Spleen (tissue), 11 donors: ENCODE measurements around the gene RFLNA. TPM values are rescaled to one million over a fixed set of nuclear protein-coding genes. Genes with fewer than 3 reads are reported as not detected.
A peak's percentile ranks its signal among the peaks of the same experiment; 100 is the strongest.

Experiments used
- DNase-seq: peaks from one replicate; pipeline ENCODE4 v3.0.0-alpha.2; 2020
- H3K27ac ChIP-seq, 8 donors: fragments of 200-600 bp; sonication (generic) in 7 of 8; 1 replicate in 4 of 8; 2 replicates in 4 of 8; pipeline versions ENCODE4 v1.5.0 to v1.8.0; 2016 to 2021; ENCODE audit warnings: inconsistent platforms in 4 of 8, mild to moderate bottlenecking in 4 of 8, moderate library complexity in 1 of 8
- H3K27me3 ChIP-seq, 7 donors: fragments of 200-600 bp; sonication (generic) in 6 of 7; replicated peaks in 1 of 7; 1 replicate in 4 of 7; 2 replicates in 3 of 7; pipeline versions ENCODE4 v1.5.0 to v1.8.0; 2016 to 2021; ENCODE audit warnings: inconsistent platforms in 3 of 7, mild to moderate bottlenecking in 1 of 7
- H3K36me3 ChIP-seq, 6 donors: fragments of 200-600 bp; sonication (generic) in 5 of 6; 1 replicate in 4 of 6; 2 replicates in 2 of 6; pipeline versions ENCODE4 v1.5.0 to v1.8.0; 2016 to 2021; ENCODE audit warnings: inconsistent platforms in 2 of 6
- H3K4me1 ChIP-seq, 6 donors: fragments of 200-600 bp; sonication (generic) in 5 of 6; 1 replicate in 3 of 6; 2 replicates in 3 of 6; pipeline versions ENCODE4 v1.5.0 to v1.8.0; 2016 to 2021; ENCODE audit warnings: inconsistent platforms in 3 of 6
- H3K4me3 ChIP-seq, 8 donors: fragments of 200-600 bp; sonication (generic) in 7 of 8; 1 replicate in 4 of 8; 2 replicates in 4 of 8; pipeline versions ENCODE4 v1.5.0 to v1.8.0; 2016 to 2021; ENCODE audit warnings: inconsistent platforms in 4 of 8, mild to moderate bottlenecking in 4 of 8, moderate library complexity in 2 of 8
- H3K9me3 ChIP-seq, 8 donors: fragments of 200-600 bp; sonication (generic) in 7 of 8; 1 replicate in 4 of 8; 2 replicates in 4 of 8; pipeline versions ENCODE4 v1.5.0 to v1.8.0; 2016 to 2021; ENCODE audit warnings: inconsistent platforms in 4 of 8
- POLR2A ChIP-seq, 3 donors: fragments of 450-650 bp; IDR thresholded peaks; one replicate each; pipeline ENCODE4 v1.5.1; 2017; ENCODE audit warnings: antibody characterized with exemption in 3 of 3, mild to moderate bottlenecking in 1 of 3
- POLR2AphosphoS5 ChIP-seq, 3 donors: sonication (generic); formaldehyde crosslinking; IDR thresholded peaks; one replicate each; pipeline ENCODE4 v1.5.1; 2017; ENCODE audit warnings: antibody characterized with exemption in 3 of 3
- WGBS, 5 donors: extraction: QIAGEN DNeasy Blood & Tissue Kit in 3 of 5; methylation state at CpG; one replicate each; pipeline versions ENCODE4 v1.1.5 to v1.1.7; 2013 to 2018; 5-methylcytosine and 5-hydroxymethylcytosine counted together
- intact Hi-C: fragments of 100-400 bp; cut with DNase I; formaldehyde crosslinking; loops from one replicate; pipeline ENCODE4 v1.15.0; 2023; ENCODE audit warnings: low total_unique reads
- polyA plus RNA-seq, 3 donors: library from polyadenylated mRNA; stranded (reverse); fragments of 200-250 nt; gene quantifications; one replicate each; pipeline ENCODE4 v1.2.1, GENCODE V29; 2013
- total RNA-seq, 7 donors: library from RNA; depleted of rRNA in 3 of 7; stranded (reverse); fragments of >200 nt in 3 of 7; fragmentation: NEBNext Ultra II Directional in 4 of 7; extraction: Animal tissue kit (Norgen Biotek cat#: 25700) in 4 of 7; gene quantifications; one replicate each; pipeline versions ENCODE4 v1.1.0 to v1.2.1, GENCODE V29; 2016 to 2021
- TF ChIP-seq, protein P1 (sequence below), 11 experiments: fragments of 200-600 bp in 7 of 11; fragments of 450-650 bp in 4 of 11; sonication (generic) in 4 of 11; IDR thresholded peaks in 8 of 11; conservative IDR thresholded peaks in 3 of 11; 1 replicate in 7 of 11; 2 replicates in 4 of 11; pipeline versions ENCODE4 v1.4.0 to v1.8.0; 2016 to 2021; ENCODE audit warnings: antibody characterized with exemption in 11 of 11, inconsistent platforms in 4 of 11, mild to moderate bottlenecking in 1 of 11
- donor health status: healthy with polysubstance abuse.
- donor health status: DM: no; HTN: no; CAD: no; lungs with moderate emphysema.
- donor health status: DM: no; HTN: no; CAD: no.
- donor health status: Bipolar disorder and iron deficiency.
- donor health status: healthy.
- donor health status: DM: no; HTN: no; CAD: no.
- donor health status: DM: yes; HTN: yes; CAD: no.

The RFLNA gene
- total and polyA plus RNA-seq, 10 donors: 0.04 to 0.35 (median 0.21) TPM; not detected in 6

- peaks cover 4 to 100% (median 94%) of the 10 kb centered on the region in 6 donors for H3K36me3 ChIP-seq
- H3K4me3 ChIP-seq: no peak overlapping the region
- H3K27ac ChIP-seq: no peak overlapping the region
- 90 to 99% (median 94%) methylated on average over 32 of the region's 32 CpGs for WGBS, 5 donors
- TF ChIP-seq, protein P1, sequence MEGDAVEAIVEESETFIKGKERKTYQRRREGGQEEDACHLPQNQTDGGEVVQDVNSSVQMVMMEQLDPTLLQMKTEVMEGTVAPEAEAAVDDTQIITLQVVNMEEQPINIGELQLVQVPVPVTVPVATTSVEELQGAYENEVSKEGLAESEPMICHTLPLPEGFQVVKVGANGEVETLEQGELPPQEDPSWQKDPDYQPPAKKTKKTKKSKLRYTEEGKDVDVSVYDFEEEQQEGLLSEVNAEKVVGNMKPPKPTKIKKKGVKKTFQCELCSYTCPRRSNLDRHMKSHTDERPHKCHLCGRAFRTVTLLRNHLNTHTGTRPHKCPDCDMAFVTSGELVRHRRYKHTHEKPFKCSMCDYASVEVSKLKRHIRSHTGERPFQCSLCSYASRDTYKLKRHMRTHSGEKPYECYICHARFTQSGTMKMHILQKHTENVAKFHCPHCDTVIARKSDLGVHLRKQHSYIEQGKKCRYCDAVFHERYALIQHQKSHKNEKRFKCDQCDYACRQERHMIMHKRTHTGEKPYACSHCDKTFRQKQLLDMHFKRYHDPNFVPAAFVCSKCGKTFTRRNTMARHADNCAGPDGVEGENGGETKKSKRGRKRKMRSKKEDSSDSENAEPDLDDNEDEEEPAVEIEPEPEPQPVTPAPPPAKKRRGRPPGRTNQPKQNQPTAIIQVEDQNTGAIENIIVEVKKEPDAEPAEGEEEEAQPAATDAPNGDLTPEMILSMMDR (IDR thresholded peaks at IDR 0.05 in 8 of 11, conservative IDR thresholded peaks at IDR 0.05 in 3 of 11): no peak
- TF ChIP-seq POLR2AphosphoS5 (IDR thresholded peaks at IDR 0.05) (peak; percentile 11 to 57 (median 44)), POLR2A (IDR thresholded peaks at IDR 0.05) (no peak)
- H3K9me3 ChIP-seq: no peaks in the 10 kb centered on the region
- no peaks in the 10 kb centered on the region for H3K27me3 ChIP-seq
- H3K4me1 ChIP-seq: peaks cover 0 to 20% (median 10%) of the 10 kb centered on the region in 6 donors
- DNase-seq: no peak
- intact Hi-C loops: loop anchor here (10.0 kb wide), 1 partner anchor 416 kb away; no protein-coding TSS in a partner anchor
Measured at GRCh38 chr12:124348659-124349380, 53.9 kb downstream of the RFLNA start.

DNA sequence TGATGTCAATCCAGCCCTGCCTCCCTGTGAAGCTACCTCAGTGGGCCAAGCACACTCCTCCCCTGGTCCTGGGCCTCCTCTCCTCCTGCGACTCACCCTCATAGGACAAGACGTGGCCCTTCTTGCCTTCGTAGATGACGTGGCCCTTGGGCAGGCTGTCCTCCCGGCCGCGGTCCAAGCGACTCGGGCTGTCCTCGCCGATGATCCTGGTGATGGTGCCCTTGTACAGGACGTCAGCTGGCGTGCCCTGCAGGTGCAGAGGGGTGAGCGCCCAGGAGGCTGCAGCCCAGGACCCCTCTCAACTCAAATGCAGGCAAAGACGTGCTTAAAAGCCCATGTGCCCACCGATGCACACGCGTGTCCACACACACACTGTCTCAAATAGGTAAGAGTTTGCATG is 55.6 kb downstream of the RFLNA start:
- 95 to 99% (median 97%) methylated on average over 17 to 18 of the region's 18 CpGs for WGBS, 5 donors
- intact Hi-C loops: no loop called here
- Histone ChIP-seq H3K4me1 (peaks cover 0 to 20% (median 10%) of the 10 kb centered on the region in 6 donors), H3K9me3 (no peaks in the 10 kb centered on the region), H3K36me3 (peaks cover 4 to 100% (median 94%) of the 10 kb centered on the region in 6 donors), H3K27me3 (no peaks in the 10 kb centered on the region), H3K4me3 (no peak overlapping the region), H3K27ac (no peak overlapping the region)
- TF ChIP-seq, protein P1 (IDR thresholded peaks at IDR 0.05 in 8 of 11, conservative IDR thresholded peaks at IDR 0.05 in 3 of 11): no peak
- TF ChIP-seq POLR2A (IDR thresholded peaks at IDR 0.05) (no peak), POLR2AphosphoS5 (IDR thresholded peaks at IDR 0.05) (no peak)
- no peak for DNase-seq

- TF ChIP-seq POLR2A (IDR thresholded peaks at IDR 0.05) (no peak), POLR2AphosphoS5 (IDR thresholded peaks at IDR 0.05) (no peak)
- TF ChIP-seq, protein P1 (IDR thresholded peaks at IDR 0.05 in 8 of 11, conservative IDR thresholded peaks at IDR 0.05 in 3 of 11): no peak
- Histone ChIP-seq H3K27ac (no peak overlapping the region), H3K36me3 (peaks cover 2 to 100% (median 94%) of the 10 kb centered on the region in 6 donors), H3K4me3 (no peak overlapping the region), H3K4me1 (peaks cover 0 to 20% (median 10%) of the 10 kb centered on the region in 6 donors), H3K9me3 (no peaks in the 10 kb centered on the region), H3K27me3 (no peaks in the 10 kb centered on the region)
- 88 to 92% (median 91%) methylated on average over 6 to 7 of the region's 7 CpGs for WGBS, 5 donors
- intact Hi-C loops: no loop called here
- DNase-seq: no peak
Measured at GRCh38 chr12:124351422-124351821, 56.5 kb downstream of the RFLNA start.

GRCh38 chr12:124352257-124352656 is 57.4 kb downstream of the RFLNA start:
- peak overlapping the region in 3 of 8 donors; percentile 6 to 28 (median 7) for H3K27ac ChIP-seq
- intact Hi-C loops: no loop called here

More at GRCh38 chr12:124352257-124352656, 57.4 kb downstream of the RFLNA start:
- H3K36me3 ChIP-seq: peaks cover 0 to 100% (median 89%) of the 10 kb centered on the region in 6 donors
- no peak overlapping the region for H3K4me3 ChIP-seq
- no peak for DNase-seq
- no peaks in the 10 kb centered on the region for H3K27me3 ChIP-seq
- H3K9me3 ChIP-seq: no peaks in the 10 kb centered on the region
- peaks cover 0 to 20% (median 10%) of the 10 kb centered on the region in 6 donors for H3K4me1 ChIP-seq
- TF ChIP-seq, protein P1 (IDR thresholded peaks at IDR 0.05 in 8 of 11, conservative IDR thresholded peaks at IDR 0.05 in 3 of 11): no peak
- TF ChIP-seq POLR2AphosphoS5 (IDR thresholded peaks at IDR 0.05) (no peak), POLR2A (IDR thresholded peaks at IDR 0.05) (no peak)
